ENCODE results near the gene BCO1.

Gene BCO1

DNA sequence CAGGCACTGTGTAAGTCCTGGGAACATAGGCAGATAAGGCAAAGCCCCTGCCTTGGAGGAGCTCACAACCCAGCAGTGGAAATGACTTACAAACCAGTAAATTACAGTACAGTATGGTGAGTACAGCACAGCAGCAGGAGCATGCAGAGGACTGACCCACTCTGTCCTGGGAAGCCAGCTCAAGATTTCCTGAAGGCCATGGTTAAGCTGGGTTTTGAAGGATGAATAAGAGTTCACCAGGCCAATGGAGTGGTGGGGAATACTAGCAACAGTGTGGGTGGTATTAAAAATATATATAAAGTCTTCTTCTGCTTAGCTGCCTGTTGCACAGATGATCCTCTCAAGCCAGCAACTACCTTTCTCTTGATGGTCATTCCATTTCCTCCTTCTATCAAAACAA, 73.3 kb downstream of the BCO1 start:
- TF ChIP-seq, protein P1, sequence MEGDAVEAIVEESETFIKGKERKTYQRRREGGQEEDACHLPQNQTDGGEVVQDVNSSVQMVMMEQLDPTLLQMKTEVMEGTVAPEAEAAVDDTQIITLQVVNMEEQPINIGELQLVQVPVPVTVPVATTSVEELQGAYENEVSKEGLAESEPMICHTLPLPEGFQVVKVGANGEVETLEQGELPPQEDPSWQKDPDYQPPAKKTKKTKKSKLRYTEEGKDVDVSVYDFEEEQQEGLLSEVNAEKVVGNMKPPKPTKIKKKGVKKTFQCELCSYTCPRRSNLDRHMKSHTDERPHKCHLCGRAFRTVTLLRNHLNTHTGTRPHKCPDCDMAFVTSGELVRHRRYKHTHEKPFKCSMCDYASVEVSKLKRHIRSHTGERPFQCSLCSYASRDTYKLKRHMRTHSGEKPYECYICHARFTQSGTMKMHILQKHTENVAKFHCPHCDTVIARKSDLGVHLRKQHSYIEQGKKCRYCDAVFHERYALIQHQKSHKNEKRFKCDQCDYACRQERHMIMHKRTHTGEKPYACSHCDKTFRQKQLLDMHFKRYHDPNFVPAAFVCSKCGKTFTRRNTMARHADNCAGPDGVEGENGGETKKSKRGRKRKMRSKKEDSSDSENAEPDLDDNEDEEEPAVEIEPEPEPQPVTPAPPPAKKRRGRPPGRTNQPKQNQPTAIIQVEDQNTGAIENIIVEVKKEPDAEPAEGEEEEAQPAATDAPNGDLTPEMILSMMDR (conservative IDR thresholded peaks at IDR 0.05) = no peak
- H3K27ac ChIP-seq = no peak overlapping the region

DNA sequence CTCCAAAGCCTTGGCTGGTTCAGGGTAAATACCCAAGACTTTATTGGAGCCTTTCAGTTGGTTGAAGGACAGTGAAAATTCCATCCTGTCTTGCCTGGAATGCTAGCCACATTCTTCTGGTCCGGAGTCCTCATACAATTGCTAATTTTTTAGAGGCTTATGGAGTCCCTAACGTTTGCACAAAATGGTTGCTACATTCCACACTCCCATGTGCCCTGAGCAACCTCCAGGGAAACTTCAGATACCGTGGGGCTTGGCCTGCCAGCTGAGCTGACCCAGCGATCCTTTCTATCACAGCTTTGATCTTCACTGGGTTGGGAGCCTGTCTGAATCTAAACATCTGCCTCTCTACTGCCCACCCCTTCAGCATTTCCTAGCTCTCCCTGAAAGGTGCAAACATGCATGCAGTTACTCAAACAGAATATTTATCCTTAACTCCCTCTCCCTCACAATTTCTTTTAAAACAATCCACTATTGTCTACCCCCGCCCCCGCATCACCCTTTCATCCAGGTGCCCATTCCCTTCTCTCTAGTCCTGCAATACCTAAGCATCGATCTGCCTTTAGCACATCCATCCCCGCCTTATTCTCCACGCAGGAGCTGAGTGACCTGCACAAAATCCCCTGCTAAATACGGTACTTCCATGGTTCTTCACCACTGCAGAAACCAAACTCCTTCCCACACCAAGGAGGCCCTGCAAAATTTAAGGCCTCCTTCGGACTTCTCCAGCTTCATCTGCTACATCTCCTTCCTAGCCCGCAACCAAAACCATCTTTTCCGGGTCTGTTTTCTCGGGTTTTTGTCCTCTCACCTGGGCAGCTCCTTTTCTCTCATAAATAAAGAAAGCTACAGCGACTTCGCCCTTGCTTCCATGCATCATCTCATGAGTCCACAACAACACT, 75.5 kb downstream of the BCO1 start:
- H3K27ac ChIP-seq = peak overlapping the region; percentile 72
- TF ChIP-seq, protein P1 (conservative IDR thresholded peaks at IDR 0.05) = no peak

DNA sequence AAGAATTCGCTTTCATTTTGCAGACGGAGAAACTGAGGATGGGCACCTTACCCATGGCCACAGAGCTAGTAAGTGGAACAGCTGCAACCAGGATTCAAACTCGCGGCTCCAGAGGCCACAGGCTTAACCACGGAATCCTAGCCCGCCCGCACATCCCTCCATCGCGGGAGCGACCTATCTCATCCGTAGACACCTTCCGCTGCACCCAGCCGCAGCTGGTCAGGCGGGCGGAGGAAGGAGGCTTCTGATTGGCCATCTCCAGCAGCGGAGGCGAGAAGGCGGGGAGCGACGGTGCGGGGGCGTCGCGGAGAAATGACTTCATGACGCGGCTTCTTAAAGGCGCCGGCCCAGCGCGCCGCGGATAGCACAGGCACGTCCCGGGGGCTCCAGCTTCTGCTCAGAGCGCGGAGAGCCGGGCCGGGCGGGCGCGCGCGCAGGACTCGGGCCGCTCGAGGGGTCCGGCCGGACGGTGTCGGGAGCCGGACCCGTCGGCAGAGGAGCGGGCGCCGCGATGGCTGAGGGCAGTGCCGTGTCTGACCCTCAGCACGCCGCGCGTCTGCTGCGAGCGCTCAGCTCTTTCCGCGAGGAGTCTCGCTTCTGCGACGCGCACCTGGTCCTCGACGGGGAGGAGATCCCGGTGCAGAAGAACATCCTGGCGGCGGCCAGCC, 76.2 kb downstream of the BCO1 start, which contains the start of gene GAN:
GAN (plus strand) TSS at position 360 of the 668 bp plus-strand sequence; CDS start at position 512, 152 bp downstream.
- H3K27ac ChIP-seq = peak within 1 kb of the TSS; percentile 72
- TF ChIP-seq, protein P1 (conservative IDR thresholded peaks at IDR 0.05) = no peak

DNA sequence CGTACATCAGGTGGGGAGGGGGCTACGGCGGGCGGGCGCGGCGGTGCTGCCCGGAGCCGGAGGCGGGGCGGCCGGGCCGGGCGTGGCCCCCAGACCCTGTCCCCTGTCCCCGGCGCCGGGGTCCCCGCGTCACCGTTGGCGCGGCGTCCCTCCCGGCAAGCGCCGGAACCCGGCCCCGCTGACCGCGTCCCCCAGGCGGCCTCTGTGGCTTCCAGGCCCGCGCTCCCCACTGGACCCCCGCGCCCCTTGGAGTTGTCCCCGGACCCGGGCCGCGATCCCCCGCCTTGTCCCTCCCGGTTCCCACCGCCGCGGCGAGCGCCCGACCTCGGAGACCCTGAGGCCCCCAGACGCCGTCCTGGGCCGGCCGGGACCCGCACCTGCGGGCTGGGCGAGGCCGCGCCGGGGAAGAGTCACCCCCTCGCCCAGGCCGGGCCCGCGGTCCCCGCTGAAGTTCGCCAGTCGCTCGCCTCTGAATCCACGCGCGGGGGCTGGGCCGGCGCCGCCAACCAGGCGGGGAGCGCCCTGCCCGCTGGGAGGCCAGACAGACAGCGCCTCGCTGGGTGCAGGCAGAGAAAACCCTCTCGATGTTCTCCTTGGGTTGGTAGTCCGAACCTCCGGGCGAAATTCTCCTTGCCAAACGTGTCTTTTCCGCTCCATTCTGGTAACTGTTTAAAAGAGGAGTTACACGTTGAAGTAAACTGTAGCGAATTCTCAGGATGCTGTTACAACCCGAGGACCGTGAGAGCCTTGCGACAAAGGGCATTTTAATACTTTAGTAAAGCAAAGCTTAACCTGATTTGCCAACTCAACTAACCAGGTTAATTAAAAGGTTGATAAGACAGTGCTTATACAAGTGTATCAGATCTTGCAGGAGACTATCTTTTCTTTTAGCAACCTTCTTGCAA, 77.0 kb downstream of the BCO1 start:
- peak overlapping the region; percentile 72 for H3K27ac ChIP-seq
- TF ChIP-seq, protein P1 (conservative IDR thresholded peaks at IDR 0.05) = 0 out of 2 replicates have a peak, but pooled peaks have one; percentile 20

DNA sequence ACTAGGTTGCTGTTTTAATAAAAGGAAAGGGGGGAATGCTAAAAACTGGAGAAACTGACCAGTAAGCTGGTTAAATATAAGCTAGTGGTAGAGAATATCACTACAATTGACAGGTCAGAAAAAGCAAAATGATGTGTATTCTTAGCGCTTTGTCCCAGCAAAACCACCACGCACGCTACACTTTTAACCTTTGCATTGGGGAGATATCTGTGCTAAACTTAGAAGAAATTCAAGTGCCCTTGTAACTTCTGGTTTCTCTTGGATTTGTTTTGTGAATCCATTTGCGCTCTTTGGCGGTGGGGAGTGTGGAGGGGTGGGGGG, 77.6 kb downstream of the BCO1 start:
- H3K27ac ChIP-seq = peak overlapping the region; percentile 72
- TF ChIP-seq, protein P1 (conservative IDR thresholded peaks at IDR 0.05) = no peak

DNA sequence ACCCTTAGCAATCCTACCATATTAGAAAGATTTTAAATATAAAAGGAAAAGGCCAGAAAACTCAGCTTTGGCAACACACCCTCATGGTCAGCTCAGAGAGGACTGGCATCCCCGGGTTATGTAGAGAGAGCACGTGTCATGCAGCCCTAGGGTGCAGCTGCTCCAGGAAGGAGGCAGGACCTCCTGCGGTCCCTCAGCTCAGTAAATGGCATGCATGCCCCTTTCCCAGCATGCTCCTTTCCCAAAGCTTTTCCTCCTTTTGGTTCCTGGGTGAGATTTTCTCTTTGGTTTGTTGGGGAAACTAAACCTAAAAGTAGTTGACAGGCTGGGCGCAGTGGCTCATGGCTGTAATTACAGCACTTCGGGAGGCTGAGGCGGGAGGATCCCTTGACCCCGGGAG, 80.2 kb downstream of the BCO1 start:
- H3K27ac ChIP-seq = no peak overlapping the region

More for the DNA sequence above, 80.2 kb downstream of the BCO1 start:
- TF ChIP-seq, protein P1 (conservative IDR thresholded peaks at IDR 0.05) = no peak

Measured in VCaP (cell line).